Measurements from ENCODE around the gene FAM111A. TPM values are rescaled to one million over a fixed set of nuclear protein-coding genes. Genes with fewer than 3 reads are reported as not detected.
"Not testable (repeated sequence)": the region's sequence is repeated elsewhere in the genome, so short reads cannot be mapped to it uniquely, and the experiment has no call there.

FAM111A gene, protein sequence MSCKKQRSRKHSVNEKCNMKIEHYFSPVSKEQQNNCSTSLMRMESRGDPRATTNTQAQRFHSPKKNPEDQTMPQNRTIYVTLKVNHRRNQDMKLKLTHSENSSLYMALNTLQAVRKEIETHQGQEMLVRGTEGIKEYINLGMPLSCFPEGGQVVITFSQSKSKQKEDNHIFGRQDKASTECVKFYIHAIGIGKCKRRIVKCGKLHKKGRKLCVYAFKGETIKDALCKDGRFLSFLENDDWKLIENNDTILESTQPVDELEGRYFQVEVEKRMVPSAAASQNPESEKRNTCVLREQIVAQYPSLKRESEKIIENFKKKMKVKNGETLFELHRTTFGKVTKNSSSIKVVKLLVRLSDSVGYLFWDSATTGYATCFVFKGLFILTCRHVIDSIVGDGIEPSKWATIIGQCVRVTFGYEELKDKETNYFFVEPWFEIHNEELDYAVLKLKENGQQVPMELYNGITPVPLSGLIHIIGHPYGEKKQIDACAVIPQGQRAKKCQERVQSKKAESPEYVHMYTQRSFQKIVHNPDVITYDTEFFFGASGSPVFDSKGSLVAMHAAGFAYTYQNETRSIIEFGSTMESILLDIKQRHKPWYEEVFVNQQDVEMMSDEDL
- total RNA-seq: 51.5 and 64.3 TPM in 2 replicates

DNA sequence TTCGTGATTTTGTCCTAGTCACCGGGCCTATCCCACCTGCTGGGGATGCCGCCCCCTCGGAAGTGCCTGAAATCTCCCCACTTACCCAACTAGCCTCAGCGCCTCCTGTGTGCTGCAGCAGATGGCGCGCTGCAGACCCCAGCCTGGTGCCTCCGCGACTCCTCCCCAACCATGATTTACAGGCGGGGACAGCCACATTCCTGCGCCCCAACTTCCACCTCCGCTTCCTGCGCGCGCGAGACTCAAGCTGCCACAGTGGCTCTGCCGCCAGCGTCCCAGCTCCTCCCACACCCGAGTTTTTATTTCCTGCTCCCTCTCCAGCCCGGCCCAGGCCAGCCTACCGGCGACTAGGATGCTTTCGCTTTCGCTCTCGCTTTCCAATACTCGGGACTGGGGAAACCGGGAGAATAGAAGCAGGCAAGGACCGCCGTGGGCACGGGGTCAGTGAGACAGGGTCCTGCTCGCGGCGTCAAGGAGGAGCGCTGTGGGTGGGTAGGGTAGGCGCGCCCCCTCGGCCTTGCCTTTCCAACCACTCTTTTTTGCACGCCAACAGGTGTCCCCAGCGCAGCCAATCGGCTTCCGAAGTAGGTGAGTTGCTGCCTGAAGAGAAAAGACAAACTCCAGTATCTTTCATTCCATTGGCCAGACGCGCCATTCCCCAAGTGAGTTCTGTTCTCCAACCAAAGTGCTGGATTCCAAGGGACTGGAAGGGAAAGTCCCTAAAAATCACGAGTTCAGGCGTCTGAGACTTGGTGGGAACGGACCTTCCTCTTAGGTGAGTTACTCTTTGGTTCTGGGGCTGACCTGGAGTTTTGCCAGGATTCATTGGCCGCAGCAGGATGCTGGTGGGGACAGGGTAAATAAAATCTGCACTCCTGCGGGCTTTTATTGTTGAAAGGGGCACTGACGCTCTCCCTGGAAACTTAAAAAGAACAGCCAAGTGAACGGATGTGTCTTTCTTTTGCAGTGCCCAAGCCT is at the start of gene FAM111A:
Gene FAM111A (plus strand): TSS at position 327 of the 978 bp plus-strand sequence. CDS start 6,017 bp downstream, outside the sequence.
- Mint-ChIP-seq H3K27me3 (no peaks in the 10 kb centered on the region), H3K27ac (peak within 1 kb of the TSS; percentile 99), H3K4me3 (peak within 1 kb of the TSS; percentile 99), H3K4me1 (peaks cover 71% of the 10 kb centered on the region), H3K36me3 (ENCODE audit: low read depth) (peaks cover 27% of the 10 kb centered on the region), H3K9me3 (no peaks in the 10 kb centered on the region)
- intact Hi-C loops (cut with micrococcal nuclease): loop anchor here (1.0 to 5.0 kb wide), 6 partner anchors 15 to 1476 kb away; partner anchors contain the start of genes PATL1 and ZFP91
- DNase-seq (peak; percentile 73), ATAC-seq (ENCODE audit: low read depth) (peak; percentile 76)
- ChIA-PET CTCF (interaction anchor here (1.3 to 5.9 kb wide), 9 partner anchors 12 to 288 kb away, joined by 4 to 97 read pairs (median 5); partner anchors contain the start of gene DTX4), POLR2A (interaction anchor here (0.6 to 4.8 kb wide), 11 partner anchors 7 to 567 kb away, joined by 3 to 53 read pairs (median 7); partner anchors contain the start of genes FAM111B, LPXN and MPEG1)
- TF ChIP-seq, protein P1, sequence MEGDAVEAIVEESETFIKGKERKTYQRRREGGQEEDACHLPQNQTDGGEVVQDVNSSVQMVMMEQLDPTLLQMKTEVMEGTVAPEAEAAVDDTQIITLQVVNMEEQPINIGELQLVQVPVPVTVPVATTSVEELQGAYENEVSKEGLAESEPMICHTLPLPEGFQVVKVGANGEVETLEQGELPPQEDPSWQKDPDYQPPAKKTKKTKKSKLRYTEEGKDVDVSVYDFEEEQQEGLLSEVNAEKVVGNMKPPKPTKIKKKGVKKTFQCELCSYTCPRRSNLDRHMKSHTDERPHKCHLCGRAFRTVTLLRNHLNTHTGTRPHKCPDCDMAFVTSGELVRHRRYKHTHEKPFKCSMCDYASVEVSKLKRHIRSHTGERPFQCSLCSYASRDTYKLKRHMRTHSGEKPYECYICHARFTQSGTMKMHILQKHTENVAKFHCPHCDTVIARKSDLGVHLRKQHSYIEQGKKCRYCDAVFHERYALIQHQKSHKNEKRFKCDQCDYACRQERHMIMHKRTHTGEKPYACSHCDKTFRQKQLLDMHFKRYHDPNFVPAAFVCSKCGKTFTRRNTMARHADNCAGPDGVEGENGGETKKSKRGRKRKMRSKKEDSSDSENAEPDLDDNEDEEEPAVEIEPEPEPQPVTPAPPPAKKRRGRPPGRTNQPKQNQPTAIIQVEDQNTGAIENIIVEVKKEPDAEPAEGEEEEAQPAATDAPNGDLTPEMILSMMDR (IDR thresholded peaks at IDR 0.05): no peak

DNA sequence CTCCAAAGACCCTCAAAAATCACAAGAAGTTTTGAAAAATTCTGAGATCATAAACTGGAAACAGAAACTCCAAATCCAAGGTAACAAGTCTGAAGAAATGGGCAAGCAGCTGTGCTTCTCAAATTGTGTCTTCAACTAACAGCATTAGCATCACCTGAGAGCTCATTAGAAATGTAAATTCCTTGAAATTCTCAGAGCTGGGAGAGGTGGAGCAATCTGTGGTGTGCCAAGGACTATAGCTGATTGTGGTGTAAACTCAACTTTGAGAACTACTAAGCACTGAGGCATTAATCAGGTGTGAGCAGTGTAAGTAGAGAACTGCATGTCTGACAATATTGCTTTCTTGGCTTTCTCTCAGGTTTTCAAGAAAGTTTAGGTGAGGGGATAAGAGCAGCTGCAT is 49.1 kb upstream of the FAM111A start:
- peaks cover 83% of the 10 kb centered on the region for H3K4me1 Mint-ChIP-seq
- H3K9me3 Mint-ChIP-seq; H3K27me3 Mint-ChIP-seq; POLR2A ChIA-PET; CTCF ChIA-PET; ATAC-seq (ENCODE audit: low read depth); intact Hi-C loops (cut with micrococcal nuclease); H3K4me3 Mint-ChIP-seq; DNase-seq: not testable (repeated sequence)
- peak overlapping the region; percentile 53 for H3K27ac Mint-ChIP-seq
- H3K36me3 Mint-ChIP-seq (ENCODE audit: low read depth): peaks cover 63% of the 10 kb centered on the region

DNA sequence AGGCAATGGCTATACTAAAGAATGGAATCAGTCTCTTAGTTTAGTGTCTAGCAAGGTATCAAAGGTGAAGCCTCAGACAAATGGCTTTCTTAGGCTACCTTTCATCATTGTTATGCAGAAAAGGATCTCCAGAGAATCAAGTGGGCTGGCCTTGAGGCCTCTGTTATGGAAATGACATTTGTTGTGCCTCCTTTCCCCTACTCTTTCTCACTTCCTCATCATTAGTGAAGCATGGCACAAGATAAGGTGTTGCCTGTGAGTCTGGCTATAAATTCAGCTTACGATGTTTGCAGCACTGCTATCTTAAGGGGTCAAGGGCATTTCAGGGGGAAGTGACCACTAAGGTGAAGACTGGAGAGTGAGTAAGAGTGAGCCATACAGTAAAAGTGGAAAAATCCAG is 47.4 kb upstream of the FAM111A start:
- Mint-ChIP-seq H3K4me1 (peaks cover 81% of the 10 kb centered on the region), H3K36me3 (ENCODE audit: low read depth) (peaks cover 70% of the 10 kb centered on the region), H3K27ac (peak overlapping the region; percentile 91), H3K4me3 (peak overlapping the region; percentile 42)
- H3K27me3 Mint-ChIP-seq, DNase-seq, H3K9me3 Mint-ChIP-seq: not testable (repeated sequence)
- ChIA-PET CTCF (interaction anchor here (1.6 to 1.9 kb wide), 2 partner anchors 37 to 63 kb away, joined by 4 to 6 read pairs; no protein-coding TSS in a partner anchor), POLR2A (interaction anchor here (0.5 to 3.7 kb wide), 8 partner anchors 13 to 518 kb away, joined by 3 to 46 read pairs (median 4); partner anchors contain the start of genes DTX4 and FAM111B)
- ATAC-seq (ENCODE audit: low read depth): peak; percentile 92
- intact Hi-C loops (cut with micrococcal nuclease): loop anchor here (1.0 to 5.0 kb wide), 3 partner anchors 12 to 187 kb away; partner anchors contain the start of gene FAM111B

DNA sequence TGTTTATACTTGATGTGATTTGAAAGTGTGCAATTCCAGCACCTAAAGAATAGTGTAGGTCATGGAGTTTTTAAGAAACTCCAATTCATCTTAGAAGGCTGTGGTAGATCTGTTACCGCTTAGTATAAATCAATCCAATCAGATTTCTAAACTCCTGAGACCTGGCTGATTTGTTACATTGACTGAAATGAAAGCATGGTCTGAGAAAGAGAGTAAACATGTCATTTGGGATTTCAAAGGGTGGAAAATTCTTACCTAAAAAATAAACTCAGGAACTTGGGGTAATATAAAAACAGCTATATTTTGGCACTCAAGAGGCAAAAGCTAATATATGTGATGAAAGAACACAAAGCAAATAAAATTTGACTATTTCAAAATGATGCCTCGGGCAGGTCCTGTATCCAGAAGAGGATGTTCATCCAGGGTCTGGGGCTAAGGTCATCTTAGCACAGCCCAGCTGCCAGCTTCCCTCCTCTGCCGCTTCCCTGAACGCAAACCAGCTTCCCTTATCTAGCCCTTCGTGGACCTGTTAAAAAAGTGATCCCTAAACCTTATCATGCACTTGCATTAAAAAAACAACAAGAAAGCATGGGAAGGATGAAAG is 46.6 kb upstream of the FAM111A start:
- CTCF ChIA-PET: interaction anchor here (0.8 to 2.7 kb wide), 6 partner anchors 11 to 62 kb away, joined by 3 to 24 read pairs (median 5); partner anchors contain the start of gene FAM111B
- H3K36me3 Mint-ChIP-seq (ENCODE audit: low read depth): peaks cover 73% of the 10 kb centered on the region

DNA sequence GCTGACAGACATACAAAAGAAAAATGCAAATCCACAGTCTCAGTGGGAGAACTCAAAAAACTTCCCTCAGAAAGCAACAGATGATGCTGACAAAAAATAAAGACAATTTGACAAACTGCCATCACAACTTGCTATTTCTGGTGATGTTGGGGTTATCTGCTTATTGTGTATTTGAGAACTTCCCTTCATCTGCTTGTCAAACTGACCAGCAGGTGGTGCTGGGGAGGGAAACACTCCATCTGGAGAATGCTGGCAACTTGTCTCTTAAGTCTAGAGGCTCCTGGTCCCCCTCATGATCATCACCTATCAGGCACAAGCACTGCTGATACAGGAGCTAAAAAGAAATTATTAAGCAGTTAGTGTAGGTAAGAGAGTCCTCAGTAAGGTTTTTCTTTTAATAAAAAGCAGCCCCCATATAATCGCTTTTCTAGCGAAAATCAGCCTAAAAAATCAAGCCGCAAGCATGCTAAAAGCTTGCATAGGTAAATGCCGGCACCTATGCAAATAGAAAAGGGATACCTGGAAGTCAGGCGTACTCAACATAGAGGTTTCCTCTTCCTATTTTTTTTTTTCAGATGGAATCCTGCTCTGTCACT is 45.4 kb upstream of the FAM111A start:
- DNase-seq: no peak
- ChIA-PET POLR2A (interaction anchor here (0.6 to 3.7 kb wide), 11 partner anchors 11 to 519 kb away, joined by 3 to 46 read pairs (median 6); partner anchors contain the start of gene FAM111B), CTCF (interaction anchor here (0.8 to 2.7 kb wide), 7 partner anchors 9 to 61 kb away, joined by 3 to 24 read pairs (median 4); partner anchors contain the start of gene FAM111B)
- Mint-ChIP-seq H3K4me1 (peaks cover 91% of the 10 kb centered on the region), H3K27me3 (no peaks in the 10 kb centered on the region), H3K27ac (peak overlapping the region; percentile 91), H3K4me3 (peak overlapping the region; percentile 73), H3K9me3 (no peaks in the 10 kb centered on the region), H3K36me3 (ENCODE audit: low read depth) (peaks cover 65% of the 10 kb centered on the region)
- TF ChIP-seq, protein P1 (IDR thresholded peaks at IDR 0.05): no peak
- peak; percentile 23 for ATAC-seq (ENCODE audit: low read depth)
- intact Hi-C loops (cut with micrococcal nuclease): loop anchor here (1.0 to 5.0 kb wide), 2 partner anchors 39 to 185 kb away; no protein-coding TSS in a partner anchor

More for the DNA sequence above, 46.6 kb upstream of the FAM111A start:
- Mint-ChIP-seq H3K4me1 (peaks cover 84% of the 10 kb centered on the region), H3K4me3 (peak overlapping the region; percentile 50), H3K27ac (peak overlapping the region; percentile 91)
- POLR2A ChIA-PET: interaction anchor here (0.5 to 3.7 kb wide), 14 partner anchors 8 to 523 kb away, joined by 3 to 46 read pairs (median 4); partner anchors contain the start of gene FAM111B
- intact Hi-C loops (cut with micrococcal nuclease): loop anchor here (1.0 to 5.0 kb wide), 3 partner anchors 11 to 186 kb away; partner anchors contain the start of gene FAM111B
- not testable (repeated sequence) for H3K27me3 Mint-ChIP-seq; DNase-seq; ATAC-seq (ENCODE audit: low read depth); H3K9me3 Mint-ChIP-seq

DNA sequence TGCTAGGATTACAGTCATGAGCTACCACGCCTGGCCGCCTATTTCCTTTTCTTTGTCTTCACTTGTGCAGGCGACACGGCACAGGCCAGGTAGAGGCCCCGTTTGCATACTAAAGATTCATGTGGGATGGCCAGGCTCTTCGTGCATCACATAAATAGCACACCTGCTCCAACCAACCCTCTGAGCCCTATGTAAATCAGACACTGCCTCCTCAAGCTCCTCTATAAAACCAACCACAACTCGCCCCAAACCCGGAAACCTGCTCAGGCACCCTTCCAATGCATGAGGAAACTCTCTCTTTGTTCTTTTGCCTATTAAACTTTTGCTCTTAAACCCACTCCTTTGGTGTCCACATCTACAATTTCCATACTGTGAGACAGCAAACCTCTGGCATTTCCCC is 44.7 kb upstream of the FAM111A start:
- H3K36me3 Mint-ChIP-seq (ENCODE audit: low read depth): peaks cover 58% of the 10 kb centered on the region
- H3K4me3 Mint-ChIP-seq: peak overlapping the region; percentile 73
- not testable (repeated sequence) for H3K9me3 Mint-ChIP-seq; H3K27me3 Mint-ChIP-seq; DNase-seq; ATAC-seq (ENCODE audit: low read depth)
- intact Hi-C loops (cut with micrococcal nuclease): loop anchor here (1.0 to 5.0 kb wide), 2 partner anchors 38 to 184 kb away; no protein-coding TSS in a partner anchor
- H3K4me1 Mint-ChIP-seq: peaks cover 91% of the 10 kb centered on the region
- CTCF ChIA-PET: interaction anchor here (0.8 to 2.7 kb wide), 6 partner anchors 9 to 60 kb away, joined by 3 to 24 read pairs (median 7); partner anchors contain the start of gene FAM111B
- POLR2A ChIA-PET: interaction anchor here (0.6 to 3.7 kb wide), 9 partner anchors 10 to 520 kb away, joined by 3 to 46 read pairs (median 6); partner anchors contain the start of gene FAM111B
- H3K27ac Mint-ChIP-seq: peak overlapping the region; percentile 91
